HL-60 (cell line): ENCODE data around the gene ARIH1.
"Not testable (repeated sequence)": the region's sequence is repeated elsewhere in the genome, so short reads cannot be mapped to it uniquely, and the experiment has no call there.

Experiments used
- CTCF ChIP-seq: IDR thresholded peaks from one replicate; pipeline ENCODE4 v1.5.1; 2011; ENCODE audit warnings: low read length, control low read depth, inconsistent platforms; ENCODE audit not compliant: insufficient read depth
- POLR2AphosphoS5 ChIP-seq: IDR thresholded peaks from 2 replicates; pipeline ENCODE4 v1.6.1; 2012; ENCODE audit warnings: low read depth
- TF ChIP-seq, protein P1 (sequence below): IDR thresholded peaks from 2 replicates; pipeline ENCODE4 v1.6.1; 2012; ENCODE audit warnings: low read depth; ENCODE audit not compliant: insufficient replicate concordance

- not testable (repeated sequence) for TF ChIP-seq CTCF, POLR2AphosphoS5
- TF ChIP-seq, protein P1, sequence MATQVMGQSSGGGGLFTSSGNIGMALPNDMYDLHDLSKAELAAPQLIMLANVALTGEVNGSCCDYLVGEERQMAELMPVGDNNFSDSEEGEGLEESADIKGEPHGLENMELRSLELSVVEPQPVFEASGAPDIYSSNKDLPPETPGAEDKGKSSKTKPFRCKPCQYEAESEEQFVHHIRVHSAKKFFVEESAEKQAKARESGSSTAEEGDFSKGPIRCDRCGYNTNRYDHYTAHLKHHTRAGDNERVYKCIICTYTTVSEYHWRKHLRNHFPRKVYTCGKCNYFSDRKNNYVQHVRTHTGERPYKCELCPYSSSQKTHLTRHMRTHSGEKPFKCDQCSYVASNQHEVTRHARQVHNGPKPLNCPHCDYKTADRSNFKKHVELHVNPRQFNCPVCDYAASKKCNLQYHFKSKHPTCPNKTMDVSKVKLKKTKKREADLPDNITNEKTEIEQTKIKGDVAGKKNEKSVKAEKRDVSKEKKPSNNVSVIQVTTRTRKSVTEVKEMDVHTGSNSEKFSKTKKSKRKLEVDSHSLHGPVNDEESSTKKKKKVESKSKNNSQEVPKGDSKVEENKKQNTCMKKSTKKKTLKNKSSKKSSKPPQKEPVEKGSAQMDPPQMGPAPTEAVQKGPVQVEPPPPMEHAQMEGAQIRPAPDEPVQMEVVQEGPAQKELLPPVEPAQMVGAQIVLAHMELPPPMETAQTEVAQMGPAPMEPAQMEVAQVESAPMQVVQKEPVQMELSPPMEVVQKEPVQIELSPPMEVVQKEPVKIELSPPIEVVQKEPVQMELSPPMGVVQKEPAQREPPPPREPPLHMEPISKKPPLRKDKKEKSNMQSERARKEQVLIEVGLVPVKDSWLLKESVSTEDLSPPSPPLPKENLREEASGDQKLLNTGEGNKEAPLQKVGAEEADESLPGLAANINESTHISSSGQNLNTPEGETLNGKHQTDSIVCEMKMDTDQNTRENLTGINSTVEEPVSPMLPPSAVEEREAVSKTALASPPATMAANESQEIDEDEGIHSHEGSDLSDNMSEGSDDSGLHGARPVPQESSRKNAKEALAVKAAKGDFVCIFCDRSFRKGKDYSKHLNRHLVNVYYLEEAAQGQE = not testable (repeated sequence)
These were observed 174.6 kb downstream of the ARIH1 start for GRCh38 chr15:72648631-72649253.
